Pancreas (tissue), 10 donors: ENCODE measurements around the gene PKIB. TPM values are rescaled to one million over a fixed set of nuclear protein-coding genes. Genes with fewer than 3 reads are reported as not detected.

ENCODE experiments used
- ATAC-seq, 4 donors: fragments of 200-7000 bp; cut with Tn5 transposase; one replicate each; pipeline versions ENCODE4 v1.8.0 to v1.9.1; 2020; ENCODE audit warnings: mild to moderate bottlenecking in 4 of 4, moderate library complexity in 4 of 4
- DNase-seq, 6 donors: peaks; one replicate each; pipeline ENCODE4 v3.0.0-alpha.2; 2020
- FAIRE-seq: peaks from 2 replicates; lab custom pipeline; 2012; peaks lifted over from hg19 to GRCh38; lab: Jason Lieb, UNC
- H3K27ac ChIP-seq, 4 donors: fragments of 200-600 bp; sonication (generic); 1 replicate in 3 of 4; 2 replicates in 1 of 4; pipeline versions ENCODE4 v1.5.0 to v1.8.0; 2020
- H3K27me3 ChIP-seq, 4 donors: fragments of 200-600 bp; one replicate each; pipeline ENCODE4 v1.8.0; 2021
- H3K36me3 ChIP-seq, 3 donors: fragments of 200-600 bp; sonication (generic) in 1 of 3; one replicate each; pipeline versions ENCODE4 v1.5.0 to v1.8.0; 2020 to 2021
- H3K4me1 ChIP-seq, 3 donors: fragments of 200-600 bp; one replicate each; pipeline ENCODE4 v1.8.0; 2021
- H3K4me3 ChIP-seq, 4 donors: fragments of 200-600 bp; sonication (generic) in 2 of 4; one replicate each; pipeline versions ENCODE4 v1.5.0 to v1.8.0; 2020 to 2021
- H3K9me3 ChIP-seq, 4 donors: fragments of 200-600 bp; one replicate each; pipeline ENCODE4 v1.8.0; 2021
- WGBS, 2 donors: extraction: QIAGEN DNeasy Blood & Tissue Kit; methylation state at CpG; one replicate each; pipeline ENCODE4 v1.1.7; 2013; 5-methylcytosine and 5-hydroxymethylcytosine counted together
- intact Hi-C, 3 donors: fragments of 100-400 bp; cut with DNase I; formaldehyde crosslinking; loops; one replicate each; pipeline versions ENCODE4 v1.11.1 to v1.14.2; 2022
- polyA plus RNA-seq, 2 donors: library from polyadenylated mRNA; stranded (reverse); fragments of 200-250 nt; gene quantifications; one replicate each; pipeline ENCODE4 v1.2.3, GENCODE V29; 2013
- total RNA-seq, 6 donors: library from RNA; stranded (reverse); fragmentation: NEBNext Ultra II Directional in 4 of 6; extraction: Animal tissue kit (Norgen Biotek cat#: 25700) in 4 of 6; gene quantifications; one replicate each; pipeline versions ENCODE4 v1.2.1 to v1.2.4, GENCODE V29; 2021 to 2023
- TF ChIP-seq, protein P1 (sequence below), 4 donors: fragments of 200-600 bp; sonication (generic) in 3 of 4; IDR thresholded peaks; one replicate each; pipeline versions ENCODE4 v1.5.0 to v1.8.0; 2021; ENCODE audit warnings: antibody characterized with exemption in 4 of 4
- donor health status: healthy with polysubstance abuse.
- donor health status: DM: no; HTN: no; CAD: no; lungs with moderate emphysema.
- donor health status: DM: no; HTN: no; CAD: no.
- donor health status: control.
- donor health status: control.
- donor health status: Bipolar disorder and iron deficiency.
- donor health status: DM: yes; HTN: yes; CAD: no.
- donor health status: DM: no; HTN: no; CAD: no.
- donor health status: DM: no; HTN: no; CAD: no.
- donor health status: DM: yes; HTN: yes; CAD: no.

Gene PKIB
- total and polyA plus RNA-seq, 8 donors, result 1.2 to 21.1 (median 5.4) TPM

- no peaks in the 10 kb centered on the region for H3K9me3 ChIP-seq
- no peaks in the 10 kb centered on the region for H3K4me1 ChIP-seq
- no peak overlapping the region for H3K27ac ChIP-seq
- DNase-seq (no peak), ATAC-seq (peak in 1 of 4 donors; percentile 52), FAIRE-seq (no peak)
- intact Hi-C loops, result no loop called here
- no peaks in the 10 kb centered on the region for H3K36me3 ChIP-seq
- TF ChIP-seq, protein P1, sequence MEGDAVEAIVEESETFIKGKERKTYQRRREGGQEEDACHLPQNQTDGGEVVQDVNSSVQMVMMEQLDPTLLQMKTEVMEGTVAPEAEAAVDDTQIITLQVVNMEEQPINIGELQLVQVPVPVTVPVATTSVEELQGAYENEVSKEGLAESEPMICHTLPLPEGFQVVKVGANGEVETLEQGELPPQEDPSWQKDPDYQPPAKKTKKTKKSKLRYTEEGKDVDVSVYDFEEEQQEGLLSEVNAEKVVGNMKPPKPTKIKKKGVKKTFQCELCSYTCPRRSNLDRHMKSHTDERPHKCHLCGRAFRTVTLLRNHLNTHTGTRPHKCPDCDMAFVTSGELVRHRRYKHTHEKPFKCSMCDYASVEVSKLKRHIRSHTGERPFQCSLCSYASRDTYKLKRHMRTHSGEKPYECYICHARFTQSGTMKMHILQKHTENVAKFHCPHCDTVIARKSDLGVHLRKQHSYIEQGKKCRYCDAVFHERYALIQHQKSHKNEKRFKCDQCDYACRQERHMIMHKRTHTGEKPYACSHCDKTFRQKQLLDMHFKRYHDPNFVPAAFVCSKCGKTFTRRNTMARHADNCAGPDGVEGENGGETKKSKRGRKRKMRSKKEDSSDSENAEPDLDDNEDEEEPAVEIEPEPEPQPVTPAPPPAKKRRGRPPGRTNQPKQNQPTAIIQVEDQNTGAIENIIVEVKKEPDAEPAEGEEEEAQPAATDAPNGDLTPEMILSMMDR (IDR thresholded peaks at IDR 0.05), result no peak
- no peak overlapping the region for H3K4me3 ChIP-seq
- H3K27me3 ChIP-seq, result no peaks in the 10 kb centered on the region
These were observed 109.0 kb downstream of the PKIB start for GRCh38 chr6:122719176-122719575.

DNA sequence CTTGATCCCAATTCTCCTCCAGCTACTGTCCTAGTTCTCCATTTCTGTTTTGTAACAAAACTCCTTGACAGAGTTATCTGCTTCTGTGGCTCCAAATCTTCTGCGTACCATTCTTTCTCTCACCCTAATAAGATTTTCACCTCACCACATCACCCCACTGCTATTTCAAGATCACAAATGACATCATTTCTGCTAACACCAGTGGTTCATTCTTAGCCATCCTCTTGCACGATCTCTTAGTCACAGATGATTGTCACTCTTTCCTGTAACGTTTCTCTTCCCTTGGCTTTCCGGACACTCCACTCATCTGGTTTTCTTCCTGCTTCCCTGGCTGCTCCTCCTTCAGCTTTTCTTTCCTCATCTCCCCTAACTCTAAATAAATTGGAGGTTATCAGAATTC is 112.5 kb downstream of the PKIB start:
- no peak for FAIRE-seq
- H3K4me3 ChIP-seq, result no peak overlapping the region
- H3K4me1 ChIP-seq, result no peaks in the 10 kb centered on the region
- WGBS, 2 donors, result 81 to 88% methylated on average over 4 of the region's 4 CpGs
- no peaks in the 10 kb centered on the region for H3K27me3 ChIP-seq
- H3K36me3 ChIP-seq, result no peaks in the 10 kb centered on the region
- H3K27ac ChIP-seq, result no peak overlapping the region
- ATAC-seq, result no peak
- H3K9me3 ChIP-seq, result no peaks in the 10 kb centered on the region
- DNase-seq, result no peak
- TF ChIP-seq, protein P1 (IDR thresholded peaks at IDR 0.05), result no peak
- intact Hi-C loops, result no loop called here

- no peak overlapping the region for H3K4me3 ChIP-seq
- intact Hi-C loops, result no loop called here
These were observed 116.4 kb downstream of the PKIB start for GRCh38 chr6:122726649-122727048.

DNA sequence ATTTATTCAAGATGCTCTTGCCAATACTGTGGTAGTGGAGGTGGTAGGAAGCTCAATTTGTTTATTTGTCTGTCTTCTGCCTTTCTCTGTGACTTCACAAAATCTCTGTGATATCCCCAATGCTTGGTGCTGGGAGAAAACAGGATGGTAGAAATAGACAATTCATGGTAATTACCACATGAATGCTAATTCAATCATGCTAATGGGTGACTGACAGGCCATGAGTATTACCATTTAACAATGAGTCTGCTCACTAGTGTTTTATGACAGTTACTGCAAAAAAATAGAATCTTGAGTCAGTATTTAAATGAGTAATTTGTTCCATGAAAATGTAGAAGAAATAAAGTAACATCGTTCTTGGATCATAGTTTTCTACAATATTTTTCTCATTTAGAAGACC is 117.0 kb downstream of the PKIB start:
- WGBS, 2 donors, result 79 to 91% methylated on average over 1 of the region's 1 CpG

More at GRCh38 chr6:122726649-122727048, 116.4 kb downstream of the PKIB start:
- FAIRE-seq, result no peak
- 41 to 44% methylated on average over 2 of the region's 2 CpGs for WGBS, 2 donors
- ATAC-seq, result peak in 3 of 4 donors; percentile 43 to 67 (median 60)
- H3K27ac ChIP-seq, result no peak overlapping the region
- H3K36me3 ChIP-seq, result no peaks in the 10 kb centered on the region
- DNase-seq, result no peak
- TF ChIP-seq, protein P1 (IDR thresholded peaks at IDR 0.05), result peak in 2 of 4 donors; percentile 26 to 40
- no peaks in the 10 kb centered on the region for H3K4me1 ChIP-seq
- H3K27me3 ChIP-seq, result no peaks in the 10 kb centered on the region
- no peaks in the 10 kb centered on the region for H3K9me3 ChIP-seq

GRCh38 chr6:122730334-122730733 is 120.1 kb downstream of the PKIB start:
- TF ChIP-seq, protein P1 (IDR thresholded peaks at IDR 0.05), result no peak
- Histone ChIP-seq H3K4me1 (no peaks in the 10 kb centered on the region), H3K27me3 (no peaks in the 10 kb centered on the region), H3K9me3 (no peaks in the 10 kb centered on the region), H3K4me3 (no peak overlapping the region), H3K27ac (no peak overlapping the region), H3K36me3 (no peaks in the 10 kb centered on the region)
- no peak for DNase-seq
- FAIRE-seq, result no peak
- WGBS, 2 donors, result 76% methylated on average over 3 of the region's 3 CpGs
- ATAC-seq, result no peak
- intact Hi-C loops, result loop anchor here in 2 of 3 donors (5.0 to 10.0 kb wide), 3 partner anchors 54 to 107 kb away; partner anchors contain the start of gene SMPDL3A (in 1 of the 2)

More for the DNA sequence above, 117.0 kb downstream of the PKIB start:
- FAIRE-seq (no peak), DNase-seq (no peak), ATAC-seq (no peak)
- Histone ChIP-seq H3K36me3 (no peaks in the 10 kb centered on the region), H3K27ac (no peak overlapping the region), H3K4me1 (no peaks in the 10 kb centered on the region), H3K27me3 (no peaks in the 10 kb centered on the region), H3K4me3 (no peak overlapping the region), H3K9me3 (no peaks in the 10 kb centered on the region)
- intact Hi-C loops, result no loop called here
- TF ChIP-seq, protein P1 (IDR thresholded peaks at IDR 0.05), result no peak
